ENCODE measurements around the gene INPP5B.
A peak's percentile ranks its signal among the peaks of the same experiment; 100 is the strongest.

Gene INPP5B

DNA sequence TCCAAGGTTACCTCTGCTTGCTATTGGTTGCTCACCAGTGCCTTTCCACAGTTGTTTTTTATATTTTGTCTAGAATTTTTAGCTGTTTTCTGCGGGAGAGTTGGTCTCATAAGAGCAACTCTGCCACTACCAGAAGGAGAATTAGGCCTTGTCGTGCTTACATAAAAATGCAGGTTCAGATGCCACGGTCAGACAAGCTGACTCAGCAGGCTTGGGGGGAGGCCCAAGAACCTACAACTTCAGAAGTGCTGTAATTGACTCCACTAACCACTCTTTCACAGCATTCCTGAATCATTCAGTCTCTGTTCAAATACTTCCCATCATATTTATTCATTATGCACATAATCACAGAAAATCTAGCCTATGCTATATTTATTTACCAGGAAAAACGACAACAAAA is 115.7 kb downstream of the INPP5B start:
- DNase-seq (no peak), ATAC-seq (no peak)
- Mint-ChIP-seq H3K9me3 (no peaks in the 10 kb centered on the region), H3K4me3 (no peak overlapping the region), H3K4me1 (peaks cover 5% of the 10 kb centered on the region), H3K27ac (no peak overlapping the region), H3K36me3 (ENCODE audit: low read depth) (peaks cover 47% of the 10 kb centered on the region), H3K27me3 (no peaks in the 10 kb centered on the region)

DNA sequence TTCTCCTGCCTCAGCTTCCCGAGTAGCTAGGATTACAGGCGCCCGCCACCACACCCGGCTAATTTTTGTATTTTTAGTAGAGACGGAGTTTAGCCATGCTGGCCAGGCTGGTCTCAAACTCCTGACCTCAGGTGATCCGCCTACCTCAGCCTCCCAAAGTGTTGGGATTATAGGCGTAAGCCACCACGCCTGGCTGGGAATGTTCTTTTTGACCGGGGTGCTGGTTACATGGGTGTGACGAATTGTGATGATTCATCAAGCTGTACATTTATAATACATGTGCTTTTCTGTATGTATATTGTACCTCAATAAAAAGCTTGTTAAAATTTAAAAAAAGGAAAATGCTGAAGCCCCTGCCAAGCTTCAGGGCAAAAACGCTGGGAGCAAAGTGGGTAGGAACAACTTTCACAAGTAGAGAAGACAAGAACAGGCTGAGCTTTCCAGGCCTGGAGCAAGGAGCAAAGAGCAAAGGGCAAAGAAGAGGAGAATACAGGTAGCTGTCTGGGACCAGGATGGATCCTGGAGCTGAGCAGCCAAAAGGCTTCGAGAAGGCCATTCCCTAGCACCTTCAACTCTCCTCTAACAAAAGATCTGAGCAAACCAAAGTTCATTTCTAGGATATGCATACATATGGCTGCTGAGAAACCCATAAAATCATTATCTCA is 118.3 kb downstream of the INPP5B start:
- no peaks in the 10 kb centered on the region for H3K27me3 Mint-ChIP-seq
- DNase-seq: no peak
- no peak for ATAC-seq
- H3K4me3 Mint-ChIP-seq: no peak overlapping the region
- H3K36me3 Mint-ChIP-seq (ENCODE audit: low read depth): peaks cover 45% of the 10 kb centered on the region
- no peak overlapping the region for H3K27ac Mint-ChIP-seq
- H3K4me1 Mint-ChIP-seq: peaks cover 21% of the 10 kb centered on the region
- no peaks in the 10 kb centered on the region for H3K9me3 Mint-ChIP-seq

DNA sequence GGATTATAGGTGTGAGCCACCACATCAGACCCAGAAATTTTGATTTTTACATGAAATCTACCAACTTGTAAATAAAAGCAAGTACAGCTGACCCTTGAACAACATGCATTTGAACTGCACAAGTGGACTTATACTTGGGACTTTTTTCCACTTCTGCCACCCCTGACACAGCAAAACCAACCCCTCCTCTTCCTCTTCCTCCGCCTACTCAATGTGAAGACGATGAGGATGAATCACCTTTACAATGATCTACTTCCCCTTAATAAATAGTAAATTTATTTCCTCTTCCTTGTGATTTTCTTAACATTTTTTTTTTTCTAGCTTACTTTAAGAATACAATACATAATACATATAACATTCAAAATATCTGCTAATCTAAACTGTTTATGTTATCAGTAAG is 121.3 kb downstream of the INPP5B start:
- H3K27me3 Mint-ChIP-seq: no peaks in the 10 kb centered on the region
- H3K4me1 Mint-ChIP-seq: peaks cover 27% of the 10 kb centered on the region
- ATAC-seq (no peak), DNase-seq (no peak)
- H3K36me3 Mint-ChIP-seq (ENCODE audit: low read depth): peaks cover 45% of the 10 kb centered on the region
- no peak overlapping the region for H3K4me3 Mint-ChIP-seq
- peak overlapping the region; percentile 82 for H3K27ac Mint-ChIP-seq
- no peaks in the 10 kb centered on the region for H3K9me3 Mint-ChIP-seq

DNA sequence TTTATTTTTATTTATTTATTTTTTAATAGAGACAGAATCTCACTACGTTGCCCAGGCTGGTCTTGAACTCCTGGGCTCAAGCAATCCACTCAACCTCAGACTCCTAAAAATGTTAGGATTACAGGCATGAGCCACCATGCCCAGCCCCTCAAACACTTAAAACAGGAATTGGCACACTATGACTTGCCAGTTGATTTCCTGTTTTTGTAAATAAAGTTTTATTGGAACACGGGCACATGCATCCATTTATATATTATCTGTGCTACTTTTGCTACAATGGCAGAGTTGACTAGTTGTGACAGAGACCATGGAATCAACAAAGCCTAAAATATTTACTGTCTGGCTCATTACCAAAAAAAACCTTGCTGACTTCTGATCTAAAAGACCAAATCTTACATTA is 122.9 kb downstream of the INPP5B start:
- peaks cover 27% of the 10 kb centered on the region for H3K4me1 Mint-ChIP-seq
- no peak for DNase-seq
- H3K36me3 Mint-ChIP-seq (ENCODE audit: low read depth): peaks cover 47% of the 10 kb centered on the region
- no peak for ATAC-seq
- no peaks in the 10 kb centered on the region for H3K9me3 Mint-ChIP-seq
- no peak overlapping the region for H3K27ac Mint-ChIP-seq
- H3K27me3 Mint-ChIP-seq: no peaks in the 10 kb centered on the region
- H3K4me3 Mint-ChIP-seq: no peak overlapping the region

DNA sequence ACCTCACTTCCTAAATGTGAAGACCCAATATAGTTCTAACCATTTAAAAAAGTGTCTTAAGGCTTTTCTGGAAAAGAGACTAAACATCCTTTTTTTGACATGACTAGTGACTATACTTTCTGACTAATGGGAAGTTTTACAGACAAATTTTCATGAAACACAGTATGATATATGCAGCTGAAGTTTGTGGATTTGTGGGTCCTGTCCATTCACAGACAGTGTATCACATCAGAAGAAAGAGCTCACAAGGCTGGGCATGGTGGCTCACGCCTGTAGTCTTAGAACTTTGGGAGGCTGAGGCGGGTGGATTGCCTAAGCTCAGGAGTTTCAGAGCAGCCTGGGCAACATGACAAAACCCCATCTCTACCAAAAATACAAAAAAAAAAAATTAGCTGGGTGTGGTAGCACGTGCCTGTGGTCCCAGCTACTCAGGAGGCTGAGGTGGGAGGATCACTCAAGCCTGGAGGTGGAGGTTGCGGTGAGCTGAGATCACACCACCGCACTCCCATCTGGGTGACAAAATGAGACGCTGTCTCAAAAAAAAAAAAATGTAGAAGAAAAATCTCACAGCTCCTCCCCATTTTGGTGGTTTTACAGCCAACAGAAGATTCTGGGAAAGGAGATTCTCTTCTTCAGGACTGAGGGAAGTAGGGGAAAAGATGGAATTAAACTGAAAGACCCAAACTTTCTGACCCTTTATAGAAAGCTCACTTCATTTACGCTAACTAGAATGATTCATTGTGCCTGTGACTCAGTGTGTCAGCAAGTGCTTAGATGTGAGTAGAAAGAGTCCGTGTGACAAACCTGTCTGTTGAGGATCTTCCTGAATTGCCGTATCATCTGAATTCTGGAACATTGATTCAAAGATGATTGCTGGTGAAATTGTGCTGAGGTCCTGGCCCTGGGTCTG is 123.7 kb downstream of the INPP5B start:
- peaks cover 45% of the 10 kb centered on the region for H3K36me3 Mint-ChIP-seq (ENCODE audit: low read depth)
- peaks cover 27% of the 10 kb centered on the region for H3K4me1 Mint-ChIP-seq
- DNase-seq (no peak), ATAC-seq (peak; percentile 57)
- no peaks in the 10 kb centered on the region for H3K9me3 Mint-ChIP-seq
- H3K4me3 Mint-ChIP-seq: no peak overlapping the region
- no peaks in the 10 kb centered on the region for H3K27me3 Mint-ChIP-seq
- peak overlapping the region; percentile 78 for H3K27ac Mint-ChIP-seq

DNA sequence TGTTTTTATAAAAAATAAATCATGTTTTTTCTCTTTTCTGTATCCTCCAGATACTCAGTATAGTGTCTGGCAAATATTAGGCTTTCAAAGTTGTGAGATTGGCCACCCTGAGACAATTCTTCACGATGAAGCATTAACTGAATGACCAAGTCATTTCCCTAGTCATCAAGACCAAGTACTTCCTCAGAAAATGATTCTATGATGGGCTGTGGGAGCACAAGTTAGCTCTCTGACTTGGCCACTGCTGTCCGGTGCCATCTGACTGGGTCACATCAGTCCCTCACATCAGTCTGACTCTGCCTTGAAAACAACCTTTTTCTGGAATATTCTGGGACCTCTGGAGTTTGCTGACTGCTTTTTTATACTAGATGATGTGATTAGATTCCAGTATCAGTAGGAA is 125.4 kb downstream of the INPP5B start:
- Mint-ChIP-seq H3K27me3 (no peaks in the 10 kb centered on the region), H3K36me3 (ENCODE audit: low read depth) (peaks cover 40% of the 10 kb centered on the region), H3K4me3 (no peak overlapping the region), H3K9me3 (no peaks in the 10 kb centered on the region), H3K4me1 (peaks cover 23% of the 10 kb centered on the region), H3K27ac (no peak overlapping the region)
- ATAC-seq: no peak
- DNase-seq: no peak

DNA sequence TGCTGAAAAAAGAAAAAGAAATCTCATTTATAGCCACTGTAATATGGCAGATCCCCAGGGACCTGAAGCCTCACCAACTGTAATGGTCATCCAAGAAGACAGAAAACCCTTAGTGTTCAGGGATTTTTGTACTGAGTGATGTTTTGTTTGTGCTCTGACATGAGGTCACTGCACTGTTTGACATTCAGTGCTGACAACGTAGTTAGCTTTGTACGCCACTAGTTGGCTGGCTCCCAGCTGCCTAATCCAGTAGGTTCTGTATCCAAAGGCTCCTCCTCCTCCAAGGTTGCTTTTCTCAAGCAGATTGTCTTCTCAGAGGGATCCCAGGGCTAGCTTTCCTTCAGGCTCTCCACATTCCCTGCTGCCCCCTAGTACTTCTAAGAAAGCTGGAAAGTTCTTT is 129.4 kb downstream of the INPP5B start:
- Mint-ChIP-seq H3K4me3 (no peak overlapping the region), H3K27ac (no peak overlapping the region), H3K9me3 (no peaks in the 10 kb centered on the region), H3K36me3 (ENCODE audit: low read depth) (peaks cover 26% of the 10 kb centered on the region), H3K27me3 (no peaks in the 10 kb centered on the region), H3K4me1 (peaks cover 3% of the 10 kb centered on the region)
- ATAC-seq (no peak), DNase-seq (no peak)

DNA sequence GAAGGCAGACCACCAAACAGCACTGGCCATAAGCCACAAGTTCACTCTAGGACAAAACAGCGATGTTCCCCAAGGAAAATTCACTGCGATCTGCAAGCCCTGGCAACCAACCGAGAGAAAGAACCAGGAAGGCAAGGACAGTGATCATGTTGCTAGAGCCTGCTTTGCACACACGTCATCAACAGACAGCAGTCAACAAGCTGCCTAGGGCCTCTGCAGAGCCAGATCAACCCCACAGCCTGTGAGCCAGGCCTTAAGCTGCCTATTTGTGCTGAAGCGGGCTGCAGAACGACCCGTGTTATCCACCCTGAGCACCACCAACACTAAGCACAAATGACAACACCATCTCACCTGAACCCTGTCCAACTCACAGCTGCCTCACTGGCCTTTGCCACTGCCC is 132.6 kb downstream of the INPP5B start:
- Mint-ChIP-seq H3K9me3 (no peaks in the 10 kb centered on the region), H3K4me3 (no peak overlapping the region), H3K27me3 (no peaks in the 10 kb centered on the region), H3K4me1 (peaks cover 17% of the 10 kb centered on the region), H3K36me3 (ENCODE audit: low read depth) (peaks cover 9% of the 10 kb centered on the region), H3K27ac (no peak overlapping the region)
- no peak for ATAC-seq
- DNase-seq: no peak

DNA sequence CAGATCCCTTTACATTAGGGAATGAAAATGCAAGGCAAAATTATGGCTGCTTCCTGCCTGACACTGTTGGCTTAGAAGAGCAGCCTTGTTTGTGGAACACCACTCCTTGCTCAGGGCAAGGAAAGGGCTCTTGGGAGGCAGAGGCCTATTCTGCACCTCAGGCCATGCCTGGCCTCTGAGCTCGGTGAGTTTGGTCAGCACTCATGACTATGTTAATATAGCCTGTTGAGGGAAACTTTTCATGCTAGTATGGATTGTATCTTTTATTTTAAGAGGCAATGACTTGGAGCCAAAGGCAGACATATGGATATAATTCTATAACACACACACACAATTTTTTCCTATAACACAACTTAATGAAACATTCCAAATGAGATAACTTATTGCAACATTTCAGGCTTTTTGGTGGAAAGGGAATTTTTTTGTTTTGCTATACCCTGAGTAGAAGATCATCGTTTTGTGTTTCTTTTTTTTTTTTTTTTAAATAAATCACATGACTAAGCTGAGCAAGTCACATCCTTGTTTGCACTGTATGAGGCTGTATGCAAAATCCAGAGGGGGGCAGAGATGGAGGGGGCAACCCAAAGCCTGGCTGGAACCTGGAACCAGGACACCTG is 133.2 kb downstream of the INPP5B start:
- no peaks in the 10 kb centered on the region for H3K9me3 Mint-ChIP-seq
- peaks cover 23% of the 10 kb centered on the region for H3K4me1 Mint-ChIP-seq
- no peak overlapping the region for H3K27ac Mint-ChIP-seq
- no peak overlapping the region for H3K4me3 Mint-ChIP-seq
- H3K27me3 Mint-ChIP-seq: no peaks in the 10 kb centered on the region
- DNase-seq (no peak), ATAC-seq (no peak)
- H3K36me3 Mint-ChIP-seq (ENCODE audit: low read depth): peaks cover 7% of the 10 kb centered on the region

DNA sequence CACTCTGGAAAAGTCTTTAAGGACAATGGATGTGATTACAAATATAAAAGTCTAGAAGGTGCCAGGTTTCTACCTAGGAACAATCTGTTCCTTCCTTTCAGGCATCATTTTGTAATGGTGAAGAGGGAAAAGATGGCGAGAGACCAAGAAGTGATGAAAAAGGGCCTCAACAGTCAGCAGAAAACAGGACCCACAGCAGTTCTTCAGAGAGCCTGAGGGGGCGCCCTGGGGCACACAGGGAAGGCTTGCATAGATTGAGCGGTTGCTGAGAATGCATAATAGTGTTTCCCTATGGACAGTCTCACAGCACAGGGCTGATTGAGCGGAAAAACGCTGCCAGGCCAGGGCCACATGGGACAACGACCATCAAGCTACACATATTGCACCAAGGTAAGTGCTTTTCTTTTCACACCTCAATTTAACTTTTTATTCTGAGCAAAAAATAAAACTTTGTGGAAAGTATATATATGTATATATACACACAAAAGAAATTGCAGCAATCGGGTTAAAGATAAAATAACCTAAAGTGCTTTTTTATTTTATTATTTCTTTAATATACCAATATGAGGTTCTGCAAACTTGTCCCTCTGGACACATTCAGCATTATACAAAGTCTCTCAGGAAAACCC is 135.7 kb downstream of the INPP5B start:
- peak; percentile 75 for DNase-seq
- Mint-ChIP-seq H3K4me1 (peaks cover 36% of the 10 kb centered on the region), H3K4me3 (no peak overlapping the region), H3K27ac (no peak overlapping the region), H3K36me3 (ENCODE audit: low read depth) (peaks cover 23% of the 10 kb centered on the region), H3K27me3 (no peaks in the 10 kb centered on the region), H3K9me3 (no peaks in the 10 kb centered on the region)
- peak; percentile 29 for ATAC-seq
